Testis (tissue), 3 donors: Measurements from ENCODE around the gene CST11. TPM values are rescaled to one million over a fixed set of nuclear protein-coding genes. Genes with fewer than 3 reads are reported as not detected.

Experiments
- DNase-seq: peaks from one replicate; pipeline ENCODE4 v3.0.0-alpha.2; 2019
- H3K27ac ChIP-seq, 2 donors: fragments of 200-600 bp; sonication (generic); one replicate each; pipeline ENCODE4 v1.5.1; 2019
- H3K27me3 ChIP-seq: fragments of 200-600 bp; sonication (generic); one replicate; pipeline ENCODE4 v1.5.1; 2019
- H3K36me3 ChIP-seq: fragments of 200-600 bp; sonication (generic); one replicate; pipeline ENCODE4 v1.5.1; 2017; ENCODE audit warnings: low read depth; ENCODE audit errors: missing control alignments
- H3K4me1 ChIP-seq: fragments of 200-600 bp; sonication (generic); one replicate; pipeline ENCODE4 v1.5.1; 2019
- H3K4me3 ChIP-seq, 2 donors: fragments of 200-600 bp; sonication (generic); one replicate each; pipeline ENCODE4 v1.5.1; 2017 to 2019
- H3K9me3 ChIP-seq: fragments of 200-600 bp; sonication (generic); one replicate; pipeline ENCODE4 v1.5.1; 2017
- CTCF ChIP-seq, 3 experiments: fragments of 450-650 bp in 2 of 3; fragments of 200-600 bp in 1 of 3; sonication (generic) in 1 of 3; IDR thresholded peaks; one replicate each; pipeline ENCODE4 v1.5.1; 2016 to 2019; ENCODE audit warnings: antibody characterized with exemption in 3 of 3, mild to moderate bottlenecking in 2 of 3, moderate library complexity in 1 of 3
- POLR2A ChIP-seq: fragments of 450-650 bp; IDR thresholded peaks from one replicate; pipeline ENCODE4 v1.6.1; 2017; ENCODE audit warnings: antibody characterized with exemption, mild to moderate bottlenecking, moderate library complexity
- WGBS, 2 donors: methylation state at CpG; one replicate each; pipeline ENCODE4 v1.1.5; 2018; 5-methylcytosine and 5-hydroxymethylcytosine counted together
- intact Hi-C: fragments of 100-400 bp; cut with DNase I; formaldehyde crosslinking; loops from one replicate; pipeline ENCODE4 v1.15.1; 2023; ENCODE audit warnings: low total_unique reads
- polyA plus RNA-seq: library from polyadenylated mRNA; stranded (reverse); fragments of 350-450 nt; fragmentation: Illumina TruSeq; extraction: RNeasy Lipid Tissue Mini Kit (QIAGEN cat#74804); gene quantifications from one replicate; pipeline ENCODE4 v1.2.3, GENCODE V29; 2014; ENCODE audit warnings: low read depth, low replicate concordance; ENCODE audit not compliant: insufficient read depth
- total RNA-seq, 2 donors: library from RNA; depleted of rRNA; stranded (reverse); fragments of >200 nt; gene quantifications; one replicate each; pipeline ENCODE4 v1.2.3, GENCODE V29; 2016

CST11 gene
- total and polyA plus RNA-seq, 3 donors from 2014 or later, result not detected

- TF ChIP-seq CTCF (IDR thresholded peaks at IDR 0.05) (no peak), POLR2A (no peak)
- Histone ChIP-seq H3K27me3 (no peaks in the 10 kb centered on the region), H3K27ac (no peak overlapping the region), H3K4me1 (no peaks in the 10 kb centered on the region), H3K4me3 (no peak overlapping the region), H3K9me3 (no peaks in the 10 kb centered on the region), H3K36me3 (no peaks in the 10 kb centered on the region)
- DNase-seq, result no peak
- intact Hi-C loops, result no loop called here
- whole genome bisulfite sequencing, 2 donors, result 96 to 100% methylated on average over 1 of the region's 1 CpG
Observed at GRCh38 chr20:23461180-23461579, 8.5 kb upstream of the CST11 start.

GRCh38 chr20:23459461-23460150 is 6.9 kb upstream of the CST11 start:
- no peak for TF ChIP-seq POLR2A
- TF ChIP-seq CTCF (IDR thresholded peaks at IDR 0.05), result no peak
- H3K27me3 ChIP-seq, result no peaks in the 10 kb centered on the region
- no peak overlapping the region for H3K27ac ChIP-seq
- H3K36me3 ChIP-seq, result no peaks in the 10 kb centered on the region
- 83 to 89% methylated on average over 3 of the region's 3 CpGs for WGBS, 2 donors
- no peaks in the 10 kb centered on the region for H3K9me3 ChIP-seq
- no peak overlapping the region for H3K4me3 ChIP-seq
- no peak for DNase-seq
- H3K4me1 ChIP-seq, result no peaks in the 10 kb centered on the region
- intact Hi-C loops, result no loop called here

GRCh38 chr20:23456873-23457272 is 4.2 kb upstream of the CST11 start:
- no peaks in the 10 kb centered on the region for H3K9me3 ChIP-seq
- WGBS, 2 donors, result 87 to 93% methylated on average over 7 of the region's 7 CpGs
- no peaks in the 10 kb centered on the region for H3K27me3 ChIP-seq
- TF ChIP-seq CTCF (IDR thresholded peaks at IDR 0.05), result no peak
- TF ChIP-seq POLR2A, result no peak
- H3K36me3 ChIP-seq, result no peaks in the 10 kb centered on the region
- H3K4me3 ChIP-seq, result no peak overlapping the region
- no peak overlapping the region for H3K27ac ChIP-seq
- no peak for DNase-seq
- intact Hi-C loops, result no loop called here
- no peaks in the 10 kb centered on the region for H3K4me1 ChIP-seq

GRCh38 chr20:23456409-23456808 is 3.7 kb upstream of the CST11 start:
- no peaks in the 10 kb centered on the region for H3K4me1 ChIP-seq
- 52 to 65% methylated on average over 3 of the region's 3 CpGs for WGBS, 2 donors
- no peaks in the 10 kb centered on the region for H3K27me3 ChIP-seq
- no peaks in the 10 kb centered on the region for H3K36me3 ChIP-seq
- intact Hi-C loops, result no loop called here
- no peaks in the 10 kb centered on the region for H3K9me3 ChIP-seq
- TF ChIP-seq POLR2A, result no peak
- no peak for TF ChIP-seq CTCF (IDR thresholded peaks at IDR 0.05)
- H3K4me3 ChIP-seq, result no peak overlapping the region
- no peak overlapping the region for H3K27ac ChIP-seq
- no peak for DNase-seq

- Histone ChIP-seq H3K27me3 (no peaks in the 10 kb centered on the region), H3K9me3 (no peaks in the 10 kb centered on the region), H3K36me3 (no peaks in the 10 kb centered on the region), H3K4me1 (no peaks in the 10 kb centered on the region), H3K27ac (no peak overlapping the region), H3K4me3 (no peak overlapping the region)
- intact Hi-C loops, result no loop called here
- 83 to 93% methylated on average over 2 to 7 of the region's 7 CpGs for WGBS, 2 donors
- no peak for DNase-seq
- TF ChIP-seq POLR2A, result no peak
- no peak for TF ChIP-seq CTCF (IDR thresholded peaks at IDR 0.05)
Observed at GRCh38 chr20:23455639-23456038, 3.0 kb upstream of the CST11 start.
